ENCODE data around the gene OBSCN. TPM values are rescaled to one million over a fixed set of nuclear protein-coding genes. Genes with fewer than 3 reads are reported as not detected.

OBSCN gene
- total and polyA plus RNA-seq, 2 of the 13 experiments (the other 11 are each of a cell fraction or from before 2014, with no cell fraction given) = 0.20 TPM

DNA sequence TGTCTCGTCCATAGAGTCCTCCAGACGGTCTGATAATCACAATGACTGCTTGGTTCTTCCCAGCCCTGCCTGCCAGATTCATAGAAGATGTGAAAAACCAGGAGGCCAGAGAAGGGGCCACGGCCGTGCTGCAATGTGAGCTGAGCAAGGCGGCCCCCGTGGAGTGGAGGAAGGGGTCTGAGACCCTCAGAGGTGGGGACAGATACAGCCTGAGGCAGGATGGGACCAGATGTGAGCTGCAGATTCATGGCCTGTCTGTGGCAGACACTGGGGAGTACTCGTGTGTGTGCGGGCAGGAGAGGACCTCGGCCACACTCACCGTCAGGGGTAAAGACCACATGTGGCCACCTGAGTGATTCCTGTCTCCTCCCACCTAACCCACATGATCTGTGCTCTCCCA is 86.9 kb downstream of the OBSCN start:
- no peaks in the 10 kb centered on the region for H3K36me3 ChIP-seq (replicated peaks in 1 of 2; ENCODE audit: control insufficient read depth in 1 of 2, insufficient read depth in 2 of 2, low read length in 2 of 2)
- H4K20me1 ChIP-seq (ENCODE audit: insufficient read depth, low read length) = no peaks in the 10 kb centered on the region
- BruUV-seq (replicated peaks) = no TSS peak
- H3K9me3 ChIP-seq (ENCODE audit: low read length) = no peaks in the 10 kb centered on the region
- ATAC-seq (no peak), FAIRE-seq (no peak), DNase-seq (ENCODE audit: low spot score) (no peak)
- H2AFZ ChIP-seq (ENCODE audit: low read length) = no peak overlapping the region
- intact Hi-C loops (cut with micrococcal nuclease; ENCODE audit: unreplicated experiment) (no loop called here), in situ Hi-C loops (cut with HindIII; ENCODE audit: extremely low pct_ligation_motif_present, low pct_unique_long_range_greater_than_20kb) (no loop called here)
- no peak overlapping the region for H3K4me2 ChIP-seq (ENCODE audit: low read depth, low read length)
- no peak overlapping the region for H3K27ac ChIP-seq (ENCODE audit: extremely low read length, insufficient read depth, low read length)
- no peak overlapping the region for H3K9ac ChIP-seq (ENCODE audit: insufficient read depth, low read depth, low read length)
- 4% methylated on average over 4 of the region's 10 CpGs for WGBS (ENCODE audit: low lambda C conversion rate)
- no peaks in the 10 kb centered on the region for H3K4me1 ChIP-seq (ENCODE audit: insufficient read depth, low read length)
- peaks cover 6 to 35% of the 10 kb centered on the region in 2 experiments; a peak in 4 of 5 replicates for H3K27me3 ChIP-seq (ENCODE audit: control insufficient read depth in 1 of 2, insufficient read depth in 2 of 2, low read length in 2 of 2)
- CTCF ChIA-PET (ENCODE audit: low intra/inter-chr PET ratio, low total read pairs) = no interaction called here
- no peak overlapping the region for H3K4me3 ChIP-seq (replicated peaks in 1 of 3; ENCODE audit: insufficient read depth in 1 of 3, low read depth in 2 of 3, low read length in 3 of 3)
- TF ChIP-seq HNRNPK (IDR thresholded peaks at IDR 0.05; ENCODE audit: low read depth, low read length, poor library complexity, severe bottlenecking) (no peak), ZNF552 (CRISPR knock-in tag; IDR thresholded peaks at IDR 0.05; ENCODE audit: borderline replicate concordance) (no peak), SNAPC2 (CRISPR knock-in tag; IDR thresholded peaks at IDR 0.05) (no peak), ZNF556 (CRISPR knock-in tag; IDR thresholded peaks at IDR 0.05; ENCODE audit: borderline replicate concordance) (no peak)
- no peaks in the 10 kb centered on the region for H3K79me2 ChIP-seq (ENCODE audit: insufficient read depth, low read length)
- POLR2A ChIA-PET = no interaction called here

DNA sequence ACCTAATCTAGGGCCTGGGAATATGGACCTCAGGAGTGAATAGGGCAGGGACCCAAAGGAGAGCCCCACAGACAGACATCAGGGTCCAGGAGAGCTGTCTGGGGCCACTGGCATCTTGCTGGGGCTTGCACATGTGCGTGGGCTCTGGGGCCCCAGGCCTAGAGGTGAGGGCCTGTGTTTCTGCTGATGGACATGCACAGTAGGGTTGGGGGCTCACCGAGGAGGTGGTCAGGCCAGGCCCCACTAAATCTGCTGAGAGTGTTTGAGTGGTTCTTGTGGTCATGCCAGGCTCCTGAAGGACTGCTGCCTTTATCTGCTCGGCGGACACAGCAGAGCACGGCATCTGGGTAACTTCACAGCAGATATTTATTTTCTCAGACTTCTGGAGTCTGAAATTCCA is 87.4 kb downstream of the OBSCN start:
- intact Hi-C loops (cut with micrococcal nuclease; ENCODE audit: unreplicated experiment) = no loop called here
- no peak for FAIRE-seq
- TF ChIP-seq CCAR2 (optimal IDR thresholded peaks at IDR 0.05; ENCODE audit: low read depth, low read length) (no peak), ONECUT2 (CRISPR knock-in tag; IDR thresholded peaks at IDR 0.05) (no peak), SP140L (CRISPR knock-in tag; IDR thresholded peaks at IDR 0.05; ENCODE audit: borderline replicate concordance) (no peak), TCF7 (IDR thresholded peaks at IDR 0.05; ENCODE audit: low read depth) (no peak), ZNF225 (CRISPR knock-in tag; IDR thresholded peaks at IDR 0.05) (no peak), NFYC (CRISPR knock-in tag; IDR thresholded peaks at IDR 0.05) (no peak), SP4 (CRISPR knock-in tag; IDR thresholded peaks at IDR 0.05) (no peak), ATAD3A (CRISPR knock-in tag; IDR thresholded peaks at IDR 0.05) (no peak), RBM39 (IDR thresholded peaks at IDR 0.05; ENCODE audit: low read depth, low read length, poor library complexity, severe bottlenecking) (no peak), CBFB (CRISPR knock-in tag; IDR thresholded peaks at IDR 0.05) (no peak), SRSF4 (IDR thresholded peaks at IDR 0.05; ENCODE audit: low read depth, low read length, poor library complexity, severe bottlenecking) (no peak), SP1 (IDR thresholded peaks at IDR 0.05) (no peak), SP1 (CRISPR knock-in tag; IDR thresholded peaks at IDR 0.05) (no peak)
- TF ChIP-seq, protein P1, sequence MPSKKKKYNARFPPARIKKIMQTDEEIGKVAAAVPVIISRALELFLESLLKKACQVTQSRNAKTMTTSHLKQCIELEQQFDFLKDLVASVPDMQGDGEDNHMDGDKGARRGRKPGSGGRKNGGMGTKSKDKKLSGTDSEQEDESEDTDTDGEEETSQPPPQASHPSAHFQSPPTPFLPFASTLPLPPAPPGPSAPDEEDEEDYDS (CRISPR knock-in tag; IDR thresholded peaks at IDR 0.05) = no peak
- TF ChIP-seq, protein P2, sequence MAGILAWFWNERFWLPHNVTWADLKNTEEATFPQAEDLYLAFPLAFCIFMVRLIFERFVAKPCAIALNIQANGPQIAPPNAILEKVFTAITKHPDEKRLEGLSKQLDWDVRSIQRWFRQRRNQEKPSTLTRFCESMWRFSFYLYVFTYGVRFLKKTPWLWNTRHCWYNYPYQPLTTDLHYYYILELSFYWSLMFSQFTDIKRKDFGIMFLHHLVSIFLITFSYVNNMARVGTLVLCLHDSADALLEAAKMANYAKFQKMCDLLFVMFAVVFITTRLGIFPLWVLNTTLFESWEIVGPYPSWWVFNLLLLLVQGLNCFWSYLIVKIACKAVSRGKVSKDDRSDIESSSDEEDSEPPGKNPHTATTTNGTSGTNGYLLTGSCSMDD (CRISPR knock-in tag; IDR thresholded peaks at IDR 0.05) = no peak
- TF ChIP-seq, protein P3, sequence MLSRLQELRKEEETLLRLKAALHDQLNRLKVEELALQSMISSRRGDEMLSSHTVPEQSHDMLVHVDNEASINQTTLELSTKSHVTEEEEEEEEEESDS (CRISPR knock-in tag; IDR thresholded peaks at IDR 0.05; ENCODE audit: borderline replicate concordance) = no peak

More for the DNA sequence above, 87.4 kb downstream of the OBSCN start:
- POLR2A ChIA-PET = no interaction called here
- Histone ChIP-seq H3K9ac (ENCODE audit: insufficient read depth, low read depth, low read length) (no peak overlapping the region), H3K79me2 (ENCODE audit: insufficient read depth, low read length) (no peaks in the 10 kb centered on the region), H3K27ac (ENCODE audit: extremely low read length, insufficient read depth, low read length) (no peak overlapping the region), H4K20me1 (ENCODE audit: insufficient read depth, low read length) (no peaks in the 10 kb centered on the region), H3K4me2 (ENCODE audit: low read depth, low read length) (no peak overlapping the region), H3K4me3 (replicated peaks in 1 of 3; ENCODE audit: insufficient read depth in 1 of 3, low read depth in 2 of 3, low read length in 3 of 3) (no peak overlapping the region), H3K36me3 (replicated peaks in 1 of 2; ENCODE audit: control insufficient read depth in 1 of 2, insufficient read depth in 2 of 2, low read length in 2 of 2) (no peaks in the 10 kb centered on the region), H3K9me3 (ENCODE audit: low read length) (no peaks in the 10 kb centered on the region), H3K27me3 (ENCODE audit: control insufficient read depth in 1 of 2, insufficient read depth in 2 of 2, low read length in 2 of 2) (peaks cover 3 to 31% of the 10 kb centered on the region in 2 experiments; a peak in 4 of 5 replicates), H2AFZ (ENCODE audit: low read length) (no peak overlapping the region), H3K4me1 (ENCODE audit: insufficient read depth, low read length) (no peaks in the 10 kb centered on the region)
- CTCF ChIA-PET (ENCODE audit: low intra/inter-chr PET ratio, low total read pairs) = no interaction called here
- ATAC-seq (no peak), DNase-seq (ENCODE audit: low spot score) (no peak)
- no TSS peak for BruUV-seq (replicated peaks)
- WGBS (ENCODE audit: low lambda C conversion rate) = 20% methylated on average over 5 of the region's 5 CpGs
- in situ Hi-C loops (cut with HindIII; ENCODE audit: extremely low pct_ligation_motif_present, low pct_unique_long_range_greater_than_20kb) = no loop called here
